SW 1271 (cell line): ENCODE data around the gene SH3BGR.
A peak's percentile ranks its signal among the peaks of the same experiment; 100 is the strongest.
"Not testable (repeated sequence)": the region's sequence is repeated elsewhere in the genome, so short reads cannot be mapped to it uniquely, and the experiment has no call there.

Experiments used
- DNase-seq, 2 experiments: peaks; one replicate each; lab custom pipeline; 2025; lab: John Stamatoyannopoulos, UW

Gene SH3BGR

DNA sequence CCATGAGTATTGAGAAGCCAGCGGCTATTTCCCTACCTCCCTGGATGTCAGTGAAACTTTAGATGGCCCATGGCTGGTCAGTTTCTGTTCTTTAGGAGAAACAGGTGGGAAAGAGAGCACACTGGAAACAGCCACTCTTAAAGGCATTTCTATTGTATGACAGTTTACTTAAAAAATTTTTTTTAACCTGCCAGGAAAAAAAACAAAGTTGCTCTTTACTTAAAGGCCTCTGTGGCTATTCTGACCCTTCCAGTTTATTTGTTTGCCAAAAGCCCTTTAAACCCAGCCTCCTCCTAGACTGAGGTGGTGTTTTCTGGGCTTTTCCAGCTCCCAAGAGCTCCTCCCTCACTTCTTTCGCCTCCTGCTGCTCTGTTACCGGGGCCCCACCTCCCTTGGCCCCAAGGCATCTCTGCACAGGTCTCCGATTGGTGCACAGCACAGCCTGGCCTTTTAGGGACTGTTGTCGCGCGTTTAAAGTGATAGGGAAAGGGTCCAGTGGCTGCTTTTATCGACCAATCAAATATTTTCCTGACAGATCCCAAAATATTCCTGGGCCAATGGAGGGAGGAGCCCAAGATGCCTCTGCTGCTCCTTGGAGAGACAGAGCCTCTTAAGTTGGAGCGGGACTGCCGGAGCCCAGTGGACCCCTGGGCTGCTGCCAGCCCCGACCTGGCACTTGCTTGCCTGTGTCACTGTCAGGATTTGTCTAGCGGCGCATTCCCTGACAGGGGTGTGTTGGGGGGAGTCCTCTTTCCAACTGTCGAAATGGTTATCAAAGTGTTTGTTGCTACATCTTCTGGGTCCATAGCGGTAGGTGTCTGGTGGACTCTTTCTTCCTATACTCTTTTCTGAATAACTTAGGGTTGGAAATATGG is at the start of gene SH3BGR:
TSS of gene SH3BGR (plus strand) at position 639 of the 875 bp plus-strand sequence. CDS start at position 766, 127 bp downstream.
- DNase-seq: no peak

DNA sequence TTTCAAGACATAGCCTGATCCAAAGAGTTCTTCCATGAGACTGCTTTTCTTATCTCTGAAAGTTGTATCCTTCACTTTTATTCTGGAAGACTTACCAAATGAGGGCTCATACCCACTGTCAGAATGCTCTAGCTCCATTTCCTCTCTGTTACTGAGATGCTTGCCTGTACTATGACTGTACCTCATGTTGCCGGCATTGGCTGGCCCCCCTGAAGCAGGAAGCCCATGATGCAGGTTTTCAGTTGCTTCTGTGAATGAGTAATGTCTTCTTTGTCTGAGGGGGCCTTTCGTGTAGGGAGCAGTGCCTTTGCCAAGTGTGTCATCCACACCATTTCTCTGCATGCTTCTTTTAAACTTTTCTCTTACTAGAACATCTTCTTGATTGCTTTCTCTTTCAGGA is 45.7 kb upstream of the SH3BGR start:
- DNase-seq: no peak

DNA sequence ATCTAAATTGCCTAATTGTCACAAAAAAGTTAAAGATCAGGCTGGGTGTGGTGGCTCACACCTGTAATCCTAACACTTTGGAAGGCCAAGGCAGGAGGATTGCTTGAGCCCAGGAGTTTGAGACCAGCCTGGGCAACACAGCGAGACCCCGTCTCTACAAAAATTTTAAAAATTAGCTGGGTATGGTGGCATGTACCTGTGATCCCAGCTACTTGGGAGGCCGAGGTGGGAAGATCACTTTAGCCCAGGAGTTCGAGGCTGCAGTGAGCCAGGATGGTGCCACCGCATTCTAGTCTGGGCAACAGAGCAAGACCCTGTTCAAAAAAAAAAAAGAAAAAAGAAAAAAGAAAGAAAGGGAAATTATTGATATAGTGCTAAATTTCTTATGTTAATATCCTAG is 32.6 kb upstream of the SH3BGR start:
- DNase-seq: not testable (repeated sequence)

DNA sequence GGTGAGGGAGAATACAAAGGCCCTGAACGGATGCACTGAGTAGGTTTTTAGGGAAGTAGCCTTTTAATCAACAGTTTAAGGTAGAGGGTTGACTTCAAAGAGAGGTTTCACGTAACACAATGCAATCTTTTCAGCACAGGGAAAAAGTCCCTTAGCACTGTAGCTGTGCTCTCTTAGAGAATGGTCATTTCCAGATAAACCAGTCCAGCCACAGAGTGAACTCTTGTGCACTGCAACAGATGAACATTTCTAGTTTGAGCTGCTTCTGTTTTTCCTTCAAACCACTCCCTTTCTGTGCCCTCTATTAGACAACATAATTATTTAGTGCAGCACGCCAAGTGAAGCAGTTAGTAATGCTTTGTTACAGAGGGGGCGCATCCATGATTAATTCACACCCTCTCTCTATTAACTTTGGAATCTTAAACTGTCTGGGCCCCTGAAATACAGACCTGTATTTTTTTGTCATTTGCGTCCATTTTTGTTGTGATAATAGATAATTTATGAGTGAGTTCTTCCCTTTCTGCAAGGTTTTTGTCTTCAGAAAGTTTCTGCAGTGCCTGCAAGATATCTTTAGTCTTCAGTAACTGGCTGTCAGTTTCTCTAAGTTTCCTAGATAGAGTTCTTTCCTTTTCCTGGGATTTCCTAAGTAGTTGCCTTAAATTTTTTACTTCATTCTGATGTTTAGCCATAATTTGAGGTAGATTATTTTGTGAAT is 29.1 kb upstream of the SH3BGR start:
- no peak for DNase-seq

DNA sequence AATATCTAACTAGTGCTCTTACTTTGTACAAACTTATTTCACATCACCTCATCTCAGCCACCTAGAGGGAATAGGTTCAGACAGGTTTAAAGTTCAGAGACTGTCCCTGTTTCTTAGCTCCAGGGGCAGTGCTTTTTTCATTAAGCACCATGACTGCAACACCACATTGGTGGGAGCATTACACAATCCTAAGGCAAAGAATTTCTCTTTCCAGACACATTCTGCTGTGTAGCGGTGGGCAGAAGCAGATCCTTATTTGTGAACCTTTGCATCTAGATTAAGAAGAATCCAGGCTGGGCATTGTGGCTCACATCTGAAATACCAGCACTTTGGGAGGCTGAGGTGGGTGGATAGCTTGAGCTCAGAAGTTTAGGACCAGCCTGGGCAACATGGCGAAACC is 22.3 kb upstream of the SH3BGR start:
- no peak for DNase-seq

DNA sequence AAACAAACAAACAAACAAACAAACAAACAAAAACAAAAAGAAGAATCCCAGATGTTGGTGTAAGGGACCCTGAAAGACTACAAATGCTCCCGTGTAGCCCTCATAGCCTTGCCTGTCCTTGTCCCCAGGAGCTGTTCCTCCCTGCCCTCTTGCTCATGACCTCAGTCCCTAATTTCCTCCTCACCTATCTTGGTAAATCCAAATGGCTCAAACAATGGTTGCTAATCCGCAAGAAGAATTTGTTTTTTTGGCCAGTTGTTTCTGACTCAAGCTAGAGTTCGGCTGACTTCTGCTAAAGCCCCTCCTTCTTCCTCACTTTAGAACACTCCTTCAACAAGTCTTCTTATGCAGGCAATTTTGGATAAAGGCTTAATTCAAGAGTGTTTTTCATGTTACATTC is 21.8 kb upstream of the SH3BGR start:
- DNase-seq: no peak

DNA sequence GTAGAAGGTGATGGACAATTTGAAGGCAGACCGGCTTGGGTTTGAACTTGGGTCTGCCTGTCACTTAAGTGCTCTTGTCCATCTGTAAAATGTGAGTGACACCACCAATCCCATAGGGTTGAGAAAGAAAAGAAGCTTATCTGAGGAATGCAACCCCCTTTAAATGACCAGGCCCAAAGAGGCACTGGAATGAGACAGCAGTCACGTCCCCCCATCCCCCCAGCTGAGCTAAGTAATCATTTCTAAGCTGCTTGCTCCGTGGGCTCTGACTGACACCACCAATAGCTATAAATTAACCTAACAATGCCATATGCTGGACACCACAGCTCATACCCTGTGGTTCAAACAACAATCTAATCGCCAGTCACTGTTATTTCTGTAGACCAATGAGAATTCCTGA is 21.3 kb upstream of the SH3BGR start:
- DNase-seq: no peak

DNA sequence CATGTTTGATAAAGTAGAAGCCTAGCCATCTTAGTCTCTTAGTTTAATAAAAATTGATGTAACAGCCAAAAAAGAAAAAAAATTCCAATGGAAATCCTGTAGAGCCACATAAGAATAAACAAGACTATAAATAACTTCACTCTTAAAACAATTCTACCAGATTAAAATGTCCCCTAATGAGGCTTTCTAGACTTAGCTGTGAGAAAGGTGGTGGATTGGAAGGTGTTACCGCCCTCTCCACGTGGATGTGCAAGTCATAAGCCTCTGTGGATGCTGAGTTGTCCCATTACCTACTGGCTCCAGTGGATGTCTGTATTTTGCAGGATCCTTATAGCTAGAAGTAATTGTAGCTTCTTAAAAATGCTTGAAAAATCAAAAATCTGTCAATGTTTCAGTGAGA is 20.8 kb upstream of the SH3BGR start:
- DNase-seq: no peak

DNA sequence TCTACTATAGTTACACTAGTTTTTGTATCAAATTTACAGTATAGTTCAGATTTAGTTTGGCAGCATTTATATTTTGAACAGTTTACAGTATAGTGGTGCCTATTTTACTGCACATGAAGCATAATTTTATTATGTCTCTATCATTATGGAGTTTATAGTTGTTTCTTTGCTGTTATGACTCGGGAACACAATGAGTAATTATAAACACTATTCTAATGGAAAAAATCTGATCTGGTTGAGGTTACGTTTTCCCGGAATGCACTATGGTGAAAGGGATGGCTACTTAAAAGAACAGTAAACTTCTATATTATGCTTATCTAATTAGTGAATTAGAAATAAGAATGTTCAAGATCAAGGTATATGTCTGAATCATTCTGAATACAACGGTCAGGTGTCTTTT is 16.8 kb upstream of the SH3BGR start:
- DNase-seq: no peak

DNA sequence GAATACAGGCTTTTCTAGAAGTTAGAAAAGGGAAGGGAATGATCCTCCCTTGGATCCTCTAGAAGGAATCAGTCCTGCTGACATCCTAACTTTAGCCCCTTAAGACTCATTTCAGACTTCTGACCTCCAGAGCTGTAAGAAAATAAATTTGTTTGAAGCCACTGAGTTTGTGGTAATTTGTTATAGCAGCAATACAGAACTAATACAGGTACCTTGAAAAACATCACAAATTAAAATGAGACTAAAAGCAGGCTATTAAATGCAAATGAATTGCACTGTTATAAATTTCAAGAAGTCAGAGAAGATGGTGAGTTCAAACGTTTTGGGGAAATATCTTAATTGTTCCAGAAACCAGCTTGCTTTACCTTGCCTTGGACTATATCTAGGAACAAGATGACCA is 12.5 kb upstream of the SH3BGR start:
- no peak for DNase-seq

DNA sequence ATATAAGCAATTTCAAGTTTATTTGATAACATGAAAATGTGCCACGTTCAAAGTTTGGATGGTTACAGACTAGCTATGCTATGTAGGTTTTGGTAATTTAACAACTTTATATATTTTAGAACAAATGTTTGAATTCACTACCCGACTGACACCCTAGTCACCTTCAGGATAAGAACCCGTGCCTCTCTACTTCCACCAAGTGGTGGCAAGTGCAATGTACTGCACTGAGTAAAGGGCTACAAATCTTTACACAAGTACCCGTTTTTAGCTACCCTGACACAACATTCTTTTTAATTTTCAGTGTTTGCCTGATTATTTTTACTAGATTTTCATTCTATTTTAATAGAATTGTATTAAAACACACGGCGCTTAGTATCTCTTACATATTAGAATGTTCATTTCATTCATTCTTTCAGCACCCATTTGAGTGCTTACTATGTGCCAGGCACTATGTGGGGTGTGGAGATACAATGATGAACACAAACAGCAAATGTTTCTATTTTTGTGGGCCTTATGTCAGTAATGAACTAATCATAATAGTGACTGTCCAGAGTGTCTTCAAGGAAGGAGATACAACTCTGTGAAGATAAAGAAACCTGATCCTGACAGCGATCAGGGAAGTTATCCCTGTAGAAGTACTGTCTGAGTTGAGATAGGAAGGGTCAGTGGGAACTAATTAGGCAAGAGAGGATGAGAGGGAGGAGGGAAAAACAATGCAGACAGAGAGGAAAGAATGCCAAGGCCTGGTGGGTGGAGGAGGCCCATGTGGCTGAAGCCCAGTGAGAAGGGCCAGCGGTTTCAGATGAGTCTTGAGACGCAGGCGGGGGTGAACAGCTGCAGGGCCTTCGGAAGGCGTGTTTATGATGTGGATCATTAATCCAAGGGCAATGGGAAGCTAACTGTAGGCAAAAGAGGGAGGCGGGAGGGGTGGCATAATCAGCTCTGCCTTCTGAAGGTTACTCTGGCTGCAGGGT is 10.0 kb upstream of the SH3BGR start:
- DNase-seq: peak in 1 of 2 experiments; percentile 30

DNA sequence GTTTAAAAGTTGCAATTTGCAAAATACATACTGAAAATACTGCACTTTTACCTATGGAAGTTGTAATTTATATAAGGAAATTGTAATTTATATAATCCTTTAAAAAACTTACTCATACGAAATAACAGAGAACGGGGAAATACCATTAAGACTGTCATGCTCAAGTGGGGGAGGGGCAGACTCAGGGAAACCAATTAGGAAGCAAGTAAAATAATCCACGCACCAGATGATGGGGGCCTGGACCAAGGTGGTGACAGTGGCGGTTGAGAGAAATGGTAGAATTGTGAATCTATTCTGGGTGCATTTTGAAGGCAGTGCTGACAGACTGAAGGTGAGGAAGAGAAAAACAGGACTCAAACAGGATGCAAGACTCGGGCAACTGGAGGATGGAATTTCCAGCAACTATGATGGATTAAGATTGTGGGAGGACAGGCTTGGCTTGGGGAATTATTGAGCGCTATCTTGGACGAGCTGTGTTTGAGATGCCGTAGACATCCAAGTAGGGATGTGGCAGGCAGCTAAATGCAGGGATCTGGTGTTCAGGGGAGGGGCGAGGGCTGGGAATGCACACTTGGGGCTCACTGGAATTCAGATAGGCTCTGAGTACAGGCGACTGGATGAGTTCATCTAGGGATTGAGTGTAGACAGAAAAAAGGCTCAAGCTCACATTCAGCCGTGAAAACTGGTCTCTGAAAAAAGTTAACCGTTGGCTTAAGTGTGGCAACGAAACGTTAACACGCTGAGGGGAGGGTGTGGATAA is 7.2 kb upstream of the SH3BGR start:
- peak in 1 of 2 experiments; percentile 7 for DNase-seq

DNA sequence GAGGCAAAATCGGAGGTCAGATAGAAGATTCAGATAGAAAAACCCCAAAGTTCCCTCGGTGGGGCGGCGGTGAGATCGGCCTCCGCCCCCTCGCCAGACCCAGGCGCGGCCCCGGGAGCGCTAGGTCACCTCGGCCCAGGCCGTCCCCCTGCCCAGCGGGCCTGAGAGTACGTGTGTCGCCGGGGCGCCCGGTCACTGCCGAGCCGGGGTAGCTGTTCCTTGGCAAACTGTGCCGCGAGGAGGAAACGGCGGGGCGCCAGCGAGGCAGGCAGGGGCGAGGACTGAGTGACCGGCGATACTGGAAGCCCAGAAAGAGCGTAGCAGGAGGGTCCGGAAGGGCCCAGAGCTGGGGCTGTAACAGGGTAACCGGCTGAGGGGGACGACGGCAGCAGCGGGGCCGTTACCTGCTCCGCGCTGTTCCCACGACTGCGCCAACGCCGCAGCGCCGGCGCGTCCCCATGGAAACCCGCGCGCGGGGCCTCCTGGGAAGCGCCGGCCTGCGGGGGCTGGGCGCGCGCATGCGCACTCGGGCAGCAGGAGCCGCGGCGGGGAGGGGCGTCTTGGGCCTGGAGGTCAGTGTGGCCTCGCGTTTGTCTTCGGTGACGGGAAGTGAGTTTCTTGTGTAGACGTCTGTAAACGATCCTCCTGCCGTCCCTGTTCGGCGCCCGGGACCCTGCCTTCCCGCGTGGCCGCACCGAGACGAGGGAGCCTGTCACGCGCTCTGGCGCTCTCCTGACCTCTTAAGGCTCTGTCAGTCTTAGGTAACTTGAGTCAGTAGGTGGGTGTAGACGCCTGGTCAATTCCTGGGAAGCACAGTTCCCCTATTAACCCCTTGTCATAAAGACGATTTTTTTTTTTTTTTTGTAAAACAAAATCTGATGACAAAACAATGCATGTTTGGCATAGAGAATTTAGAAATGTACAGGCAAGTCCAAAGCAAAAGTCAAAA is 6.2 kb upstream of the SH3BGR start, which contains the start of gene LCA5L:
TSS of gene LCA5L (minus strand) at position 458 of the 949 bp plus-strand sequence. CDS start 17,285 bp downstream, outside the sequence.
- peak; percentile 65 to 80 for DNase-seq

DNA sequence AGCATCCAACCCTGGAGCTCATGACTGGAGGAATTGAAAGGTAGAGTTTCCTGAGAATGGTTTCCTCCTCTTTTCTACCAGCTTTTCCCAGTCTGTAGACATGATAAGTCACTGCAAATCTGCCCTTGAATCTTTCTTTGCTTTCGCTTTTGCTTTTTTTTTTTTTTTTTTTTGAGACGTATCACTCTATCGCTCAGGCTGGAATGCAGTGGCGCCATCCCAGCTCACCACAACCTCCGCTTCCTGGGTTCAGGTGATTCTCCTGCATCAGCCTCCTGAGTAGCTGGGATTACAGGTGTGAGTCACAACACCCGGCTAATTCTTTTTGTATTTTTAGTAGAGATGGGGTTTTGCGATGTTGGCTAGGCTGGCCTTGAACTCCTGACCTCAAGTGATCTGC is 4.5 kb upstream of the SH3BGR start:
- no peak for DNase-seq

DNA sequence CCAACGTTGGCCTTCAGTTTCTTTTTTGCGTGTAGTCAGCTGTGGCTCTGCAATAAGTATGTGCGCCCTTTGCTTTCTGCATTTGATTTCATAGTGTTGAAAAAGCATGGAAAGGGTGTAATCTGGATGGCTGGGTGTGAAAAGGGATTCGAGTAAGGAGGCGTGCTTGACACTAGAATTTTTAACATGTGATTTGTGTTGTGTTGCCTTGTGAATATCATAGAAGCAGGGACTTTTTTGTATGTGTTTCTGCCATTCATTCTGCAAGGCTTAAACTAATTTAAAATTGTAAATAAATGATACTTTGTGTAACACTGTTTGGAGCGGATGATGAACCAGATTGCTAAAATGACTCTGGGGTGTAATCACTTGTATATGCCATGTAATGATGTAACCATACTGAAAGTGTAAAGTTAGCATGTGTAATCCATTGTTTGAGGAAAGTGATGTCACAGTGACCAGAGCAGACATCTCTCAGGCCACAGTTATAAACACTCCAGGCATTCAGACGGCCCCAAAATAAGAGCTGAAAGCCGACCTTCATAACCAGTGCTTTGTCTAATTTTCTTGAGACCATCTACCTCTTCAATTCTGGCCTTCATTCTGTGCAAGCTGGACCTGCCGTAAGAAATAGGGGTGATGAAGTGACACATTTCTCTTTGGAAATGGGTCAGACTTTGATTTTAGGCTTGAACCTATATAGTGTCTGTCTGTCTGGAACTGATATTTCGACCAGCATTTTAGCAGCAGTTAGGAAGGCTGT is 618 bp downstream of the SH3BGR start:
- DNase-seq: no peak

DNA sequence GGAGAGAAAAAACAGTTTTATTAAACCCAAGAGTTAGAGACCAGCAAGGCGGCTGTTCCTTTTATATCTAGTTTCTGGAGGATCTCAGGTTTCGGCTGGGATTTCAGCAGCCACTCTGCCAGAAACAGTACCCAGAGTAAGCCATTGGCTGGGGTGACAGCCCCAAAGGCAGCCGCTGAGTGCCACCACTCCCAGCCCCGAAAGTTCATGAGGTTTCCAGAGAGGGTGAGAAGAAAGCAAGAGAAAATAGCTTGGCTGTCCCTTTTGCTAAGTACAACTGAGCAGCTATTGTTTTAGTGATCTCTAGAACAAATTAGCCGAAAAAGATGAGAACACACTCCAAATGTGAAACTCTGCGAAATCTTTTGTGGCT is 1.2 kb downstream of the SH3BGR start:
- DNase-seq: no peak

DNA sequence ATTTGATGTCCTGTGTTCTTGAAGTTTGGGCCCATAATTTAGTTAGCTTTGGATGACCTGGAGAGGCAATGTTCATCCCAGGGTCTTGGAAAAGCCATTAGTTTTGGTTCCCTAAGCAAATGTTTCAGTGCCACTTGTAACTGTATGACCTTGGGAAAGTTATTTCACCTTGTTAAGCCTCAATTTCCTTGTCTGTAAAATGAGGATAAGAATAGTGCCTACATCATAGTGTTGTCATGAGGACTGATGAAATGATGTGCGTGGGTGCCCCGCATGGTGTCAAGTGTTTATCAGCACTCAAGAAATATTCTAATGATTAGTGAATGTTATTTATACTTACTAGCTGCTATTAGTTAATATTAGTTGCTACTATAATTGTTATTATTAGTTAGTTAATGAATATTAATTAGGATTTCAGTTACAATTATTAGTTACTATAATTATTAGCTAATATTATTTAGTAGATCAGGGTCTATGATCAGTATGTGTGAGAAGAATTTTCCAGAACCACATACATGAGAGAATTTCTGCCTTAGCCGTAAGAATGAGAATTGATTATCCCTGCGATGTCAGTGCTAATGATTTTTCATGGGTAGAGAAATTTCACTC is 1.9 kb downstream of the SH3BGR start:
- no peak for DNase-seq

DNA sequence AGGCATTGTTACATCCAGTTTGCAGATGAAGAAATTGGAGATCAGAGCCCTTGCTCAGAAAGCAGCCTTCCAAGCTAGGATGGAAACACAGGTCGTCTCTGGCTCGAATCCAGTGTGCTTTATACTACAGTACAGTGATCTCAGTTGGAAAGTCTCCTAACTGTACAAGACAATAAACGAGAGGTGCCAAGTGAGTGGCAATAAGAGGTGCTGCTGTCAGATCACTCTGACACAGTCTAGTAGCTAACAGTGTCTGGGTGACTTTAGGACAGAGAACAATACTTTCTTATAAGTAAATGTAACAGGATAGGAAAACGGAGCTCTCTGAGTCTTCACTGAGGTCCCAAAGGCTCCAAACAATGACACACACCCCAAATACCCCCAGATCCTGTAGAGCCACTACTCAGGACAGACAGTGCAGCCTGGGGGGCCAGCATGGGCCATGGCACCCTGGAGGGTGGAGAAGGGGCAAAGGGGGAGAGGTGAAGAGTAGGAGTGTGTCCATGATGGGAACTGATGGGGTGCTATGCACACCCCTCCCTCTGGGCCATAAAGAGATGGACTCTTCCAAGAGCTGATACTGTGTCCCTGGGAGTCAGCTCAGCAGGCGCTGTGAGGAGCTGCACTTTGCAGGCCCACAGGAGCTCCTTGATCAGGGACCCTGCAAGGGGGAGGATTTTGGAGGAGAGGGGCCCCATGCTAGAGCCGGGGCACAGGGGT is 3.3 kb downstream of the SH3BGR start:
- DNase-seq: no peak
